Inferior parietal cortex (tissue), 1 donor: ENCODE measurements around the gene RNF157.
"Not testable (repeated sequence)": the region's sequence is repeated elsewhere in the genome, so short reads cannot be mapped to it uniquely, and the experiment has no call there.

Source experiments
- DNase-seq: peaks from one replicate; pipeline ENCODE4 v3.0.0-alpha.2; 2016; ENCODE audit errors: extremely low spot score

Gene RNF157

GRCh38 chr17:76189741-76190140 is 50.6 kb downstream of the RNF157 start:
- DNase-seq, result no peak

- DNase-seq, result no peak
These were observed 51.0 kb downstream of the RNF157 start for GRCh38 chr17:76189247-76189646.

- DNase-seq, result no peak
These were observed 51.9 kb downstream of the RNF157 start for GRCh38 chr17:76188213-76189016.

- not testable (repeated sequence) for DNase-seq
These were observed 53.5 kb downstream of the RNF157 start for GRCh38 chr17:76186774-76187173.

- no peak for DNase-seq
These were observed 56.0 kb downstream of the RNF157 start for GRCh38 chr17:76184290-76184689.

GRCh38 chr17:76182016-76182764 is 58.1 kb downstream of the RNF157 start:
- peak; percentile 91 for DNase-seq

GRCh38 chr17:76179496-76180467 is 60.5 kb downstream of the RNF157 start:
- no peak for DNase-seq

- DNase-seq, result no peak
These were observed 62.2 kb downstream of the RNF157 start for GRCh38 chr17:76178124-76178523.

GRCh38 chr17:76176701-76177574 is 63.4 kb downstream of the RNF157 start:
- DNase-seq, result no peak

- DNase-seq, result no peak
These were observed 66.3 kb downstream of the RNF157 start for GRCh38 chr17:76174037-76174436.

- no peak for DNase-seq
These were observed 66.8 kb downstream of the RNF157 start for GRCh38 chr17:76173474-76173873.

- DNase-seq, result no peak
These were observed 68.6 kb downstream of the RNF157 start for GRCh38 chr17:76171706-76172105.

GRCh38 chr17:76170114-76170513 is 70.2 kb downstream of the RNF157 start:
- no peak for DNase-seq

- no peak for DNase-seq
These were observed 73.4 kb downstream of the RNF157 start for GRCh38 chr17:76166906-76167305.

- DNase-seq, result peak; percentile 60
These were observed 74.1 kb downstream of the RNF157 start for GRCh38 chr17:76166168-76166567.

- DNase-seq, result no peak
These were observed 76.0 kb downstream of the RNF157 start for GRCh38 chr17:76164331-76164730.

- no peak for DNase-seq
These were observed 76.4 kb downstream of the RNF157 start for GRCh38 chr17:76163919-76164318.

GRCh38 chr17:76161619-76162266 is 78.5 kb downstream of the RNF157 start:
- DNase-seq, result no peak

- no peak for DNase-seq
These were observed 79.3 kb downstream of the RNF157 start for GRCh38 chr17:76160896-76161528.

- no peak for DNase-seq
These were observed 81.1 kb downstream of the RNF157 start for GRCh38 chr17:76159157-76159556.
